K562 (cell line): ENCODE results near the gene CCDC73. TPM values are rescaled to one million over a fixed set of nuclear protein-coding genes. Genes with fewer than 3 reads are reported as not detected.

Experiments
- ATAC-seq: fragments of 200-7000 bp; cut with Tn5 transposase; 3 replicates; pipeline ENCODE4 v1.9.1; 2020; ENCODE audit warnings: moderate library complexity
- BruUV-seq: library from RNA; stranded (reverse); fragments of 400-500 nt; replicated peaks from 2 replicates; lab custom pipeline; 2021; lab: Mats Ljungman, UMichigan
- CTCF ChIA-PET: fragments of 300-600 bp; formaldehyde crosslinking; extraction: SDS; loops from one replicate; lab custom pipeline; 2021; ENCODE audit warnings: low intra/inter-chr PET ratio; lab: Yijun Ruan, JAX
- POLR2A ChIA-PET: fragments of 300-600, 350-650 bp; sonication (Branson Sonifier 250); formaldehyde crosslinking; extraction: SDS; loops from one replicate; lab custom pipeline; 2021; ENCODE audit warnings: antibody characterized with exemption, inconsistent platforms; lab: Yijun Ruan, JAX
- DNase-seq, 4 experiments: peaks; one replicate each; pipeline versions ENCODE4 v3.0.0 to v3.0.0-alpha.2; 2011 to 2018; ENCODE audit warnings: low spot score in 3 of 4, mixed read lengths in 3 of 4; ENCODE audit errors: extremely low read depth in 1 of 4
- FAIRE-seq: peaks from 2 replicates; lab custom pipeline; 2011; peaks lifted over from hg19 to GRCh38; lab: Jason Lieb, UNC
- H2AFZ ChIP-seq: 2 replicates; pipeline ENCODE4 v1.6.0; 2011; ENCODE audit warnings: low read depth, low read length, control low read depth, inconsistent platforms
- H3K27ac ChIP-seq: fragments of 200-600 bp; 3 replicates; pipeline ENCODE4 v1.8.0; 2011; ENCODE audit warnings: low read depth, mild to moderate bottlenecking, control low read depth, inconsistent platforms, low read length, moderate library complexity, mixed read lengths; ENCODE audit errors: extremely low read depth
- H3K27me3 ChIP-seq, 2 experiments: fragments of 300-600 bp in 1 of 2; 2 replicates in 1 of 2; 3 replicates in 1 of 2; pipeline versions ENCODE4 v1.6.0 to v1.8.0; 2011; ENCODE audit warnings: inconsistent platforms in 2 of 2, low read length in 2 of 2, mild to moderate bottlenecking in 1 of 2, mixed read lengths in 1 of 2, moderate library complexity in 1 of 2; ENCODE audit not compliant: control insufficient read depth in 2 of 2, insufficient read depth in 2 of 2
- H3K36me3 ChIP-seq: fragments of 300-600 bp; 3 replicates; pipeline ENCODE4 v1.8.0; 2011; ENCODE audit warnings: mild to moderate bottlenecking, low read length, inconsistent platforms; ENCODE audit not compliant: control insufficient read depth, insufficient read depth
- H3K4me1 ChIP-seq, 2 experiments: fragments of 200-600 bp in 1 of 2; replicated peaks in 1 of 2; 2 replicates in 1 of 2; 3 replicates in 1 of 2; pipeline versions ENCODE4 v1.5.1 to v1.8.0; 2011; ENCODE audit warnings: inconsistent platforms in 2 of 2, low read length in 2 of 2, mild to moderate bottlenecking in 1 of 2, mixed read lengths in 1 of 2, moderate library complexity in 1 of 2; ENCODE audit not compliant: control insufficient read depth in 2 of 2, insufficient read depth in 2 of 2
- H3K4me2 ChIP-seq: 2 replicates; pipeline ENCODE4 v1.6.1; 2011; ENCODE audit warnings: low read length, control low read depth, inconsistent platforms, mixed read lengths; ENCODE audit not compliant: insufficient read depth
- H3K4me3 ChIP-seq: fragments of 200-600 bp; sonication (generic), shearing (Covaris generic); 2 replicates; pipeline ENCODE4 v1.5.1; 2016; ENCODE audit warnings: control low read depth, inconsistent platforms
- H3K79me2 ChIP-seq: fragments of 200-600 bp; 3 replicates; pipeline ENCODE4 v1.8.0; 2011; ENCODE audit warnings: low read length, inconsistent platforms; ENCODE audit not compliant: control insufficient read depth, insufficient read depth
- H3K9ac ChIP-seq, 2 experiments: 2 replicates each; pipeline versions ENCODE4 v1.6.0 to v1.6.1; 2011; ENCODE audit warnings: low read depth in 2 of 2, low read length in 2 of 2, control low read depth in 1 of 2, inconsistent platforms in 1 of 2, mild to moderate bottlenecking in 1 of 2, mixed read lengths in 1 of 2; ENCODE audit not compliant: insufficient read depth in 1 of 2
- H3K9me1 ChIP-seq: one replicate; pipeline ENCODE4 v1.6.0; 2011; ENCODE audit warnings: inconsistent platforms, mild to moderate bottlenecking, low read length, moderate library complexity; ENCODE audit not compliant: control insufficient read depth, insufficient read depth
- H3K9me3 ChIP-seq: replicated peaks from 2 replicates; pipeline ENCODE4 v1.5.1; 2011; ENCODE audit warnings: low read depth, low read length, inconsistent platforms; ENCODE audit not compliant: control insufficient read depth, insufficient read depth
- H4K20me1 ChIP-seq: replicated peaks from 2 replicates; pipeline ENCODE4 v1.6.1; 2011; ENCODE audit warnings: low read length, inconsistent platforms, mixed read lengths; ENCODE audit not compliant: control insufficient read depth, insufficient read depth
- E2F5 ChIP-seq: sonication (generic); formaldehyde crosslinking; IDR thresholded peaks from 2 replicates; pipeline ENCODE4 v1.8.0; 2022; ENCODE audit warnings: mild to moderate bottlenecking, missing genetic modification reagents
- HOXB6 ChIP-seq: fragments of 250-450 bp; sonication (Bioruptor Pico); IDR thresholded peaks from 2 replicates; pipeline ENCODE4 v1.5.1; 2022; ENCODE audit warnings: mild to moderate bottlenecking, borderline replicate concordance
- ILF3 ChIP-seq: fragments of 450-650 bp; IDR thresholded peaks from 2 replicates; pipeline ENCODE4 v1.6.1; 2018; ENCODE audit warnings: antibody characterized with exemption, mild to moderate bottlenecking, moderate library complexity, borderline replicate concordance
- ILK ChIP-seq: fragments of 450-650 bp; IDR thresholded peaks from 2 replicates; pipeline ENCODE4 v1.6.1; 2016; ENCODE audit warnings: missing genetic modification characterization, low read depth, mild to moderate bottlenecking, missing compliant biosample characterization, moderate library complexity, borderline replicate concordance
- MED1 ChIP-seq: sonication (generic); formaldehyde crosslinking; IDR thresholded peaks from 2 replicates; pipeline ENCODE4 v1.8.1; 2023; ENCODE audit warnings: missing genetic modification reagents, borderline replicate concordance
- MLLT1 ChIP-seq, 2 experiments: fragments of 450-650 bp; IDR thresholded peaks; 2 replicates each; pipeline ENCODE4 v1.6.1; 2016
- MTA1 ChIP-seq: fragments of 450-650 bp; IDR thresholded peaks from 2 replicates; pipeline ENCODE4 v1.6.1; 2017; ENCODE audit warnings: borderline replicate concordance
- NR2F6 ChIP-seq: fragments of 450-650 bp; formaldehyde crosslinking; IDR thresholded peaks from 2 replicates; pipeline ENCODE4 v1.4.0; 2020; ENCODE audit warnings: mild to moderate bottlenecking
- SIRT6 ChIP-seq: IDR thresholded peaks from one replicate; pipeline ENCODE4 v1.6.1; 2012; ENCODE audit warnings: low read depth, mild to moderate bottlenecking, control low read depth, inconsistent platforms, low read length, moderate library complexity
- TGIF2 ChIP-seq: sonication (generic); formaldehyde crosslinking; IDR thresholded peaks from 2 replicates; pipeline ENCODE4 v1.8.1; 2022; ENCODE audit warnings: mild to moderate bottlenecking, missing genetic modification reagents, moderate library complexity
- XRCC5 ChIP-seq: fragments of 200-400 bp; formaldehyde crosslinking; IDR thresholded peaks from 2 replicates; pipeline ENCODE4 v1.6.1; 2017; ENCODE audit warnings: low read depth, mild to moderate bottlenecking, low read length
- ZNF143 ChIP-seq: sonication (generic); formaldehyde crosslinking; IDR thresholded peaks from 2 replicates; pipeline ENCODE4 v1.9.0; 2022; ENCODE audit warnings: mild to moderate bottlenecking, missing genetic modification reagents
- ZNF780A ChIP-seq: fragments of 250-450 bp; sonication (Bioruptor Pico); IDR thresholded peaks from 2 replicates; pipeline ENCODE4 v1.5.0; 2021; ENCODE audit warnings: mild to moderate bottlenecking
- ZSCAN32 ChIP-seq: fragments of 450-650 bp; formaldehyde crosslinking; IDR thresholded peaks from 2 replicates; pipeline ENCODE4 v1.4.0; 2020; ENCODE audit warnings: mild to moderate bottlenecking, moderate library complexity
- WGBS: fragments of 100-300 bp; shearing (Covaris generic); methylation state at CpG from one replicate; pipeline ENCODE4 v1.1.6; 2016; ENCODE audit warnings: low coverage, mixed read lengths; ENCODE audit not compliant: insufficient coverage; ENCODE audit errors: missing lambda C conversion rate; 5-methylcytosine and 5-hydroxymethylcytosine counted together
- in situ Hi-C: fragments of 300-500 bp; cut with MboI; formaldehyde crosslinking; loops from 4 replicates; pipeline ENCODE4 v1.15.0; 2018; ENCODE audit warnings: inconsistent platforms, mixed read lengths
- intact Hi-C: fragments of 100-400 bp; cut with micrococcal nuclease; formaldehyde crosslinking; loops from 2 replicates; pipeline ENCODE4 v1.14.2; 2022
- polyA plus RNA-seq, 8 experiments: library from polyadenylated mRNA; depleted of rRNA in 4 of 8; stranded (reverse) in 5 of 8; unstranded in 3 of 8; fragments of >200 nt; fragmentation: Nextera tagmentation in 2 of 8; fragmentation: Illumina TruSeq in 1 of 8; extraction: Ambion mirVana in 2 of 8; extraction: Trizol in 1 of 8; gene quantifications; 2 replicates each; pipeline versions ENCODE4 v1.2.1 to v1.2.3, GENCODE V29; 2011 to 2014; ENCODE audit warnings: inconsistent platforms in 1 of 8, missing spikeins in 1 of 8
- total RNA-seq, 7 experiments: library from RNA; depleted of rRNA in 6 of 7; stranded (reverse); fragments of >200 nt in 6 of 7; fragmentation: Illumina TruSeq in 2 of 7; extraction: Trizol in 2 of 7; gene quantifications; 2 replicates each; pipeline versions ENCODE4 v1.2.1 to v1.2.3, GENCODE V29; 2011 to 2021; ENCODE audit warnings: low replicate concordance in 1 of 7
- TF ChIP-seq, protein P1 (sequence below): IDR thresholded peaks from 2 replicates; pipeline ENCODE4 v1.6.1; 2016; ENCODE audit warnings: missing genetic modification characterization, missing compliant biosample characterization
- TF ChIP-seq, protein P2 (sequence below): fragments of 250-450 bp; sonication (Bioruptor Pico); IDR thresholded peaks from 2 replicates; pipeline ENCODE4 v1.4.0; 2020; ENCODE audit warnings: mild to moderate bottlenecking, moderate library complexity

The CCDC73 gene
- total and polyA plus RNA-seq, 9 of the 15 experiments (the other 6 are each of a cell fraction or from before 2014, with no cell fraction given), result 0.20 to 0.21 TPM; not detected in 7

- no peak overlapping the region for H3K27ac ChIP-seq
- no peaks in the 10 kb centered on the region for H3K4me1 ChIP-seq
- no peaks in the 10 kb centered on the region for H3K27me3 ChIP-seq
- H2AFZ ChIP-seq, result no peak overlapping the region
- no peaks in the 10 kb centered on the region for H3K9me1 ChIP-seq
- BruUV-seq, result no TSS peak
- no peak for TF ChIP-seq SIRT6
- no peak for TF ChIP-seq MTA1
- no peak for TF ChIP-seq ILF3
- TF ChIP-seq HOXB6 (CRISPR knock-in tag), result no peak
- TF ChIP-seq MED1 (CRISPR knock-in tag), result no peak
- no peak for TF ChIP-seq ZNF143 (CRISPR knock-in tag)
- no peak for TF ChIP-seq ILK (tag)
- TF ChIP-seq ZNF780A (CRISPR knock-in tag), result no peak
- TF ChIP-seq E2F5 (CRISPR knock-in tag), result no peak
- no peak for TF ChIP-seq XRCC5
- no peak for TF ChIP-seq ZSCAN32
- TF ChIP-seq, protein P1, sequence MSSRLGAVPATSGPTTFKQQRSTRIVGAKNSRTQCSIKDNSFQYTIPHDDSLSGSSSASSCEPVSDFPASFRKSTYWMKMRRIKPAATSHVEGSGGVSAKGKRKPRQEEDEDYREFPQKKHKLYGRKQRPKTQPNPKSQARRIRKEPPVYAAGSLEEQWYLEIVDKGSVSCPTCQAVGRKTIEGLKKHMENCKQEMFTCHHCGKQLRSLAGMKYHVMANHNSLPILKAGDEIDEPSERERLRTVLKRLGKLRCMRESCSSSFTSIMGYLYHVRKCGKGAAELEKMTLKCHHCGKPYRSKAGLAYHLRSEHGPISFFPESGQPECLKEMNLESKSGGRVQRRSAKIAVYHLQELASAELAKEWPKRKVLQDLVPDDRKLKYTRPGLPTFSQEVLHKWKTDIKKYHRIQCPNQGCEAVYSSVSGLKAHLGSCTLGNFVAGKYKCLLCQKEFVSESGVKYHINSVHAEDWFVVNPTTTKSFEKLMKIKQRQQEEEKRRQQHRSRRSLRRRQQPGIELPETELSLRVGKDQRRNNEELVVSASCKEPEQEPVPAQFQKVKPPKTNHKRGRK (tag), result no peak
- TF ChIP-seq TGIF2 (CRISPR knock-in tag), result no peak
- no peak for TF ChIP-seq NR2F6 (CRISPR knock-in tag)
- TF ChIP-seq, protein P2, sequence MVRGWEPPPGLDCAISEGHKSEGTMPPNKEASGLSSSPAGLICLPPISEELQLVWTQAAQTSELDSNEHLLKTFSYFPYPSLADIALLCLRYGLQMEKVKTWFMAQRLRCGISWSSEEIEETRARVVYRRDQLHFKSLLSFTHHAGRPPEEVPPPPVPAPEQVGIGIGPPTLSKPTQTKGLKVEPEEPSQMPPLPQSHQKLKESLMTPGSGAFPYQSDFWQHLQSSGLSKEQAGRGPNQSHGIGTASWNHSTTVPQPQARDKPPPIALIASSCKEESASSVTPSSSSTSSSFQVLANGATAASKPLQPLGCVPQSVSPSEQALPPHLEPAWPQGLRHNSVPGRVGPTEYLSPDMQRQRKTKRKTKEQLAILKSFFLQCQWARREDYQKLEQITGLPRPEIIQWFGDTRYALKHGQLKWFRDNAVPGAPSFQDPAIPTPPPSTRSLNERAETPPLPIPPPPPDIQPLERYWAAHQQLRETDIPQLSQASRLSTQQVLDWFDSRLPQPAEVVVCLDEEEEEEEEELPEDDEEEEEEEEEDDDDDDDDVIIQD (CRISPR knock-in tag), result no peak
- no peak for TF ChIP-seq MLLT1 (IDR thresholded peaks at IDR 0.05)
- peaks cover 3% of the 10 kb centered on the region; the same call in 1 of the 3 replicates for H3K36me3 ChIP-seq
- WGBS, result 73% methylated on average over 3 of the region's 3 CpGs
- H3K79me2 ChIP-seq, result no peaks in the 10 kb centered on the region
- H3K9me3 ChIP-seq, result no peaks in the 10 kb centered on the region; the same call in none of the 2 replicates
- in situ Hi-C loops, result no loop called here
- no peak overlapping the region for H3K4me3 ChIP-seq
- ATAC-seq (no peak), FAIRE-seq (no peak), DNase-seq (no peak)
- H3K4me2 ChIP-seq, result no peak overlapping the region
- no peak overlapping the region for H3K9ac ChIP-seq
- intact Hi-C loops, result no loop called here
- POLR2A ChIA-PET, result interaction anchor here (0.6 kb wide), 1 partner anchor 274 kb away, joined by 3 read pairs; no protein-coding TSS in a partner anchor
- H4K20me1 ChIP-seq, result no peaks in the 10 kb centered on the region
- CTCF ChIA-PET, result no interaction called here
These were observed 183.6 kb downstream of the CCDC73 start for GRCh38 chr11:32610797-32611352.
